ENCODE measurements around the gene FTCD. TPM values are rescaled to one million over a fixed set of nuclear protein-coding genes. Genes with fewer than 3 reads are reported as not detected.
"Not testable (repeated sequence)": the region's sequence is repeated elsewhere in the genome, so short reads cannot be mapped to it uniquely, and the experiment has no call there.

FTCD gene
- 1 to 10 TPM in 2 of 4 donors, not detected in 2; 4.5 to 7.0 TPM for total RNA-seq

GRCh38 chr21:46155514-46156377 is at the start of gene FTCD:
FTCD (minus strand) TSS chr21:46155579; CDS start chr21:46155523, 56 bp downstream.
- H3K27ac ChIP-seq = no peak within 1 kb of the TSS
- no peak within 1 kb of the TSS for H3K4me3 ChIP-seq
- no peaks in the 10 kb centered on the region for H3K9me3 ChIP-seq
- TF ChIP-seq CTCF (IDR thresholded peaks at IDR 0.05) = no peak
- TF ChIP-seq POLR2A (IDR thresholded peaks at IDR 0.05) = no peak
- intact Hi-C loops (cut with DNase I; ENCODE audit: low total_unique reads) = no loop called here
- no peaks in the 10 kb centered on the region for H3K27me3 ChIP-seq
- H3K36me3 ChIP-seq = no peaks in the 10 kb centered on the region
- DNase-seq = peak in 1 of 2 donors; percentile 9
- peaks cover 0 to 4% of the 10 kb centered on the region in 2 donors for H3K4me1 ChIP-seq

DNA sequence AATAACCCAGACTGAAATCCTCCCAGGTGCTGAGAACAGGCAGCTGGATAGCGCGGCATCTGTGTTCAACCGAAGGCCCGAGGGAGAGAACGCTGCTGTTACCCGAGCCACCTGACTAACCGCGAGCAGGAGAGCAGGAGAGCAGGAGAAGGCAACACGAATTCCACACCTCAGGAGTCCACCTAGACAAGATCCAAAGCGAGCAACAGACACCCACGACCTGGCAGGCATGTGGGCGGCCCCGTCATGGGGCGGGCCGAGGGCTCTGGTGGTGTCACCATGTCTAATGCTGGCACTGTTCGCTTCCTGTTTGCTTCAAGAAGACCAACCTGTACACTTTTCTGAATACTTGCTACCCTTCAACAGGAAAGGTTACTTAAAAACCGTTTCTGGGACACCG is 49.8 kb upstream of the FTCD start:
- Histone ChIP-seq H3K4me1 (no peaks in the 10 kb centered on the region), H3K27me3 (no peaks in the 10 kb centered on the region), H3K4me3 (no peak overlapping the region), H3K27ac (no peak overlapping the region), H3K9me3 (no peaks in the 10 kb centered on the region), H3K36me3 (no peaks in the 10 kb centered on the region)
- intact Hi-C loops (cut with DNase I; ENCODE audit: low total_unique reads) = no loop called here
- TF ChIP-seq POLR2A (IDR thresholded peaks at IDR 0.05) = no peak
- no peak for TF ChIP-seq CTCF (IDR thresholded peaks at IDR 0.05)
- DNase-seq = no peak

- peak overlapping the region in 1 of 2 donors; percentile 55 for H3K27ac ChIP-seq
- intact Hi-C loops (cut with DNase I; ENCODE audit: low total_unique reads) = no loop called here
- no peaks in the 10 kb centered on the region for H3K4me1 ChIP-seq
- no peaks in the 10 kb centered on the region for H3K27me3 ChIP-seq
- H3K4me3 ChIP-seq = no peak overlapping the region
- TF ChIP-seq POLR2A (IDR thresholded peaks at IDR 0.05) (no peak), CTCF (IDR thresholded peaks at IDR 0.05) (no peak)
- no peaks in the 10 kb centered on the region for H3K9me3 ChIP-seq
- H3K36me3 ChIP-seq = no peaks in the 10 kb centered on the region
- DNase-seq = no peak
Measured at GRCh38 chr21:46203203-46203600, 47.8 kb upstream of the FTCD start.

GRCh38 chr21:46202592-46203202 is 47.3 kb upstream of the FTCD start:
- intact Hi-C loops (cut with DNase I; ENCODE audit: low total_unique reads) = no loop called here
- Histone ChIP-seq H3K36me3 (no peaks in the 10 kb centered on the region), H3K27ac (no peak overlapping the region), H3K9me3 (no peaks in the 10 kb centered on the region), H3K4me3 (no peak overlapping the region), H3K4me1 (no peaks in the 10 kb centered on the region), H3K27me3 (no peaks in the 10 kb centered on the region)
- TF ChIP-seq POLR2A (IDR thresholded peaks at IDR 0.05) (no peak), CTCF (IDR thresholded peaks at IDR 0.05) (no peak)
- no peak for DNase-seq

GRCh38 chr21:46200877-46201803 is 45.8 kb upstream of the FTCD start:
- intact Hi-C loops (cut with DNase I; ENCODE audit: low total_unique reads); H3K27ac ChIP-seq; DNase-seq; H3K4me3 ChIP-seq; H3K27me3 ChIP-seq; H3K4me1 ChIP-seq; H3K36me3 ChIP-seq; H3K9me3 ChIP-seq: not testable (repeated sequence)

Data from uterus (tissue), 4 donors.